CD4-positive, alpha-beta memory T cell (primary cell): ENCODE results near the gene EPHA6. TPM values are rescaled to one million over a fixed set of nuclear protein-coding genes. Genes with fewer than 3 reads are reported as not detected.

Experiments
- CTCF ChIA-PET: fragments of 350-600 bp; sonication (Branson Sonifier 250); formaldehyde crosslinking; loops from one replicate; lab custom pipeline; 2021; ENCODE audit warnings: inconsistent platforms; ENCODE audit not compliant: partially characterized antibody; lab: Charles Lee
- POLR2A ChIA-PET: fragments of 350-600 bp; sonication (Branson Sonifier 250); formaldehyde crosslinking; loops from one replicate; lab custom pipeline; 2021; ENCODE audit not compliant: partially characterized antibody; lab: Charles Lee
- DNase-seq, 5 donors: peaks; one replicate each; pipeline versions ENCODE4 v3.0.0 to v3.0.0-alpha.2; 2020 to 2022; ENCODE audit warnings: mixed read lengths in 1 of 5
- H3K27ac ChIP-seq: one replicate; pipeline ENCODE4 v1.7.0; 2013; ENCODE audit warnings: low read depth, low read length
- H3K27me3 ChIP-seq: 2 replicates; pipeline ENCODE4 v1.7.0; 2013; ENCODE audit warnings: mild to moderate bottlenecking, low read length, moderate library complexity; ENCODE audit not compliant: insufficient read depth
- H3K36me3 ChIP-seq: 2 replicates; pipeline ENCODE4 v1.7.0; 2013; ENCODE audit warnings: mild to moderate bottlenecking, low read length, moderate library complexity; ENCODE audit not compliant: insufficient read depth
- H3K4me1 ChIP-seq: 2 replicates; pipeline ENCODE4 v1.7.0; 2013; ENCODE audit warnings: mild to moderate bottlenecking, low read length, moderate library complexity; ENCODE audit not compliant: insufficient read depth
- H3K4me3 ChIP-seq, 2 donors: one replicate each; pipeline ENCODE4 v1.7.0; 2013; ENCODE audit warnings: low read length in 2 of 2, mild to moderate bottlenecking in 1 of 2
- H3K9me3 ChIP-seq, 2 donors: one replicate each; pipeline ENCODE4 v1.7.0; 2013; ENCODE audit warnings: low read length in 2 of 2, control low read depth in 1 of 2; ENCODE audit not compliant: control insufficient read depth in 1 of 2
- H3K27ac Mint-ChIP-seq, 7 donors: one replicate each; pipeline ENCODE4 v1.8.0; 2020 to 2021; ENCODE audit warnings: mixed read lengths in 7 of 7, mild to moderate bottlenecking in 6 of 7, inconsistent platforms in 3 of 7, moderate library complexity in 3 of 7
- H3K27me3 Mint-ChIP-seq, 2 donors: one replicate each; pipeline ENCODE4 v1.8.0; 2020 to 2021; ENCODE audit warnings: mixed read lengths in 2 of 2
- H3K36me3 Mint-ChIP-seq, 2 donors: one replicate each; pipeline ENCODE4 v1.8.0; 2020 to 2021; ENCODE audit warnings: mixed read lengths in 2 of 2, inconsistent platforms in 1 of 2, mild to moderate bottlenecking in 1 of 2
- H3K4me1 Mint-ChIP-seq, 4 donors: one replicate each; pipeline ENCODE4 v1.8.0; 2020 to 2021; ENCODE audit warnings: mixed read lengths in 4 of 4, mild to moderate bottlenecking in 1 of 4
- H3K4me3 Mint-ChIP-seq, 8 donors: one replicate each; pipeline ENCODE4 v1.8.0; 2020 to 2021; ENCODE audit warnings: mixed read lengths in 8 of 8, mild to moderate bottlenecking in 7 of 8, moderate library complexity in 6 of 8, inconsistent platforms in 3 of 8
- H3K9me3 Mint-ChIP-seq, 8 donors: one replicate each; pipeline ENCODE4 v1.8.0; 2020 to 2021; ENCODE audit warnings: mixed read lengths in 8 of 8, mild to moderate bottlenecking in 5 of 8, inconsistent platforms in 3 of 8, moderate library complexity in 1 of 8
- intact Hi-C: fragments of 100-400 bp; cut with micrococcal nuclease; formaldehyde crosslinking; loops from one replicate; pipeline ENCODE4 v1.15.1; 2023
- polyA plus RNA-seq, 2 donors: library from polyadenylated mRNA; unstranded; fragments of 300-500 nt; fragmentation: Illumina TruSeq; gene quantifications; one replicate each; pipeline ENCODE4 v1.2.3, GENCODE V29; 2021
- total RNA-seq, 2 experiments: library from RNA; stranded (reverse); gene quantifications; one replicate each; pipeline ENCODE4 v1.2.3, GENCODE V29; 2021

The EPHA6 gene
- total and polyA plus RNA-seq, 4 experiments from 2014 or later = not detected

GRCh38 chr3:97742036-97742435 lies 927.6 kb downstream of the EPHA6 start:
- intact Hi-C loops = no loop called here
- no peaks in the 10 kb centered on the region for H3K9me3 ChIP-seq
- ChIA-PET CTCF (no interaction called here), POLR2A (no interaction called here)
- no peak overlapping the region for H3K4me3 Mint-ChIP-seq
- no peak overlapping the region for H3K4me3 ChIP-seq
- no peaks in the 10 kb centered on the region for H3K36me3 ChIP-seq
- DNase-seq = no peak
- H3K4me1 ChIP-seq = no peaks in the 10 kb centered on the region
- no peaks in the 10 kb centered on the region for H3K4me1 Mint-ChIP-seq
- peaks cover 0 to 10% of the 10 kb centered on the region in 2 donors for H3K27me3 Mint-ChIP-seq
- no peak overlapping the region for H3K27ac Mint-ChIP-seq
- no peaks in the 10 kb centered on the region for H3K36me3 Mint-ChIP-seq
- H3K27ac ChIP-seq = no peak overlapping the region
- H3K27me3 ChIP-seq = no peaks in the 10 kb centered on the region
- peaks cover 0 to 2% (median 0%) of the 10 kb centered on the region in 8 donors for H3K9me3 Mint-ChIP-seq

- no peak overlapping the region for H3K27ac ChIP-seq
- CTCF ChIA-PET = no interaction called here
- peaks cover 0 to 2% (median 0%) of the 10 kb centered on the region in 8 donors for H3K9me3 Mint-ChIP-seq
- peaks cover 10 to 15% of the 10 kb centered on the region in 2 donors for H3K27me3 Mint-ChIP-seq
- no peaks in the 10 kb centered on the region for H3K36me3 Mint-ChIP-seq
- no peaks in the 10 kb centered on the region for H3K9me3 ChIP-seq
- H3K4me3 ChIP-seq = no peak overlapping the region
- no peak overlapping the region for H3K27ac Mint-ChIP-seq
- no peaks in the 10 kb centered on the region for H3K27me3 ChIP-seq
- no peak for DNase-seq
- intact Hi-C loops = no loop called here
- POLR2A ChIA-PET = no interaction called here
- H3K4me1 Mint-ChIP-seq = no peaks in the 10 kb centered on the region
- H3K36me3 ChIP-seq = no peaks in the 10 kb centered on the region
- no peaks in the 10 kb centered on the region for H3K4me1 ChIP-seq
- no peak overlapping the region for H3K4me3 Mint-ChIP-seq
These were observed 929.9 kb downstream of the EPHA6 start for GRCh38 chr3:97744289-97744688.

GRCh38 chr3:97763586-97764406 lies 949.4 kb downstream of the EPHA6 start:
- Histone ChIP-seq H3K9me3 (no peaks in the 10 kb centered on the region), H3K27ac (peak overlapping the region; percentile 73), H3K4me3 (peak overlapping the region; percentile 84), H3K36me3 (no peaks in the 10 kb centered on the region), H3K4me1 (peaks cover 24% of the 10 kb centered on the region), H3K27me3 (no peaks in the 10 kb centered on the region)
- intact Hi-C loops = loop anchor here (1.0 to 5.0 kb wide), 4 partner anchors 58 to 1139 kb away; partner anchors contain the start of genes CPOX and DCBLD2
- H3K4me1 Mint-ChIP-seq = peaks cover 11 to 32% (median 23%) of the 10 kb centered on the region in 4 donors
- H3K27ac Mint-ChIP-seq = peak overlapping the region; percentile 93 to 98 (median 95)
- peaks cover 0 to 10% of the 10 kb centered on the region in 2 donors for H3K36me3 Mint-ChIP-seq
- no peaks in the 10 kb centered on the region for H3K9me3 Mint-ChIP-seq
- H3K4me3 Mint-ChIP-seq = peak overlapping the region; percentile 97 to 99 (median 98)
- POLR2A ChIA-PET = interaction anchor here (0.9 to 1.7 kb wide), 4 partner anchors 8 to 208 kb away, joined by 3 to 16 read pairs (median 4); partner anchors contain the start of genes CRYBG3 and RIOX2
- H3K27me3 Mint-ChIP-seq = no peaks in the 10 kb centered on the region
- peak in 1 of 5 donors; percentile 23 for DNase-seq
- CTCF ChIA-PET = interaction anchor here (0.8 to 1.5 kb wide), 4 partner anchors 7 to 259 kb away, joined by 3 to 6 read pairs (median 5); no protein-coding TSS in a partner anchor

GRCh38 chr3:97764407-97765238 lies 950.2 kb downstream of the EPHA6 start, which contains the start of gene ARL6:
Gene ARL6 (plus strand): TSS chr3:97764758. CDS start chr3:97768108, 3,350 bp downstream.
- H3K4me1 Mint-ChIP-seq = peaks cover 11 to 32% (median 23%) of the 10 kb centered on the region in 4 donors
- Histone ChIP-seq H3K36me3 (no peaks in the 10 kb centered on the region), H3K4me1 (peaks cover 24% of the 10 kb centered on the region), H3K27me3 (no peaks in the 10 kb centered on the region), H3K9me3 (no peaks in the 10 kb centered on the region), H3K27ac (peak within 1 kb of the TSS; percentile 73), H3K4me3 (peak within 1 kb of the TSS; percentile 84)
- intact Hi-C loops = loop anchor here (1.0 to 5.0 kb wide), 4 partner anchors 57 to 1138 kb away; partner anchors contain the start of genes CPOX and DCBLD2
- POLR2A ChIA-PET = interaction anchor here (0.7 to 1.7 kb wide), 5 partner anchors 8 to 207 kb away, joined by 3 to 16 read pairs (median 4); partner anchors contain the start of genes CRYBG3 and RIOX2
- H3K27me3 Mint-ChIP-seq = no peaks in the 10 kb centered on the region
- DNase-seq = peak; percentile 71 to 80 (median 75)
- CTCF ChIA-PET = interaction anchor here (0.8 to 1.6 kb wide), 7 partner anchors 8 to 261 kb away, joined by 3 to 6 read pairs (median 5); partner anchors contain the start of gene CRYBG3
- H3K36me3 Mint-ChIP-seq = peaks cover 7 to 12% of the 10 kb centered on the region in 2 donors
- peak within 1 kb of the TSS; percentile 97 to 99 (median 98) for H3K4me3 Mint-ChIP-seq
- no peaks in the 10 kb centered on the region for H3K9me3 Mint-ChIP-seq
- H3K27ac Mint-ChIP-seq = peak within 1 kb of the TSS; percentile 93 to 98 (median 95)

- H3K4me3 Mint-ChIP-seq = peak overlapping the region; percentile 97 to 99 (median 98)
- H3K9me3 Mint-ChIP-seq = no peaks in the 10 kb centered on the region
- Histone ChIP-seq H3K4me3 (peak overlapping the region in 1 of 2 donors; percentile 84), H3K4me1 (peaks cover 24% of the 10 kb centered on the region), H3K36me3 (no peaks in the 10 kb centered on the region), H3K9me3 (no peaks in the 10 kb centered on the region), H3K27me3 (no peaks in the 10 kb centered on the region), H3K27ac (peak overlapping the region; percentile 73)
- POLR2A ChIA-PET = interaction anchor here (1.7 kb wide), 1 partner anchor 56 kb away, joined by 16 read pairs; the partner anchor contains the start of gene CRYBG3
- peaks cover 11 to 32% (median 23%) of the 10 kb centered on the region in 4 donors for H3K4me1 Mint-ChIP-seq
- CTCF ChIA-PET = interaction anchor here (0.9 to 1.6 kb wide), 4 partner anchors 56 to 260 kb away, joined by 3 to 5 read pairs (median 4); partner anchors contain the start of gene CRYBG3
- peaks cover 14 to 19% of the 10 kb centered on the region in 2 donors for H3K36me3 Mint-ChIP-seq
- peak overlapping the region in 5 of 7 donors; percentile 93 to 98 (median 95) for H3K27ac Mint-ChIP-seq
- intact Hi-C loops = loop anchor here (2.0 kb wide), 1 partner anchor 827 kb away; the partner anchor contains the start of gene CPOX
- no peak for DNase-seq
- no peaks in the 10 kb centered on the region for H3K27me3 Mint-ChIP-seq
These were observed 950.9 kb downstream of the EPHA6 start for GRCh38 chr3:97765336-97765735.

- Histone ChIP-seq H3K27ac (no peak overlapping the region), H3K4me1 (no peaks in the 10 kb centered on the region), H3K36me3 (no peaks in the 10 kb centered on the region), H3K9me3 (no peaks in the 10 kb centered on the region), H3K4me3 (no peak overlapping the region), H3K27me3 (no peaks in the 10 kb centered on the region)
- peaks cover 0 to 2% (median 0%) of the 10 kb centered on the region in 8 donors for H3K9me3 Mint-ChIP-seq
- no peaks in the 10 kb centered on the region for H3K27me3 Mint-ChIP-seq
- no peak for DNase-seq
- intact Hi-C loops = no loop called here
- no peak overlapping the region for H3K4me3 Mint-ChIP-seq
- CTCF ChIA-PET = no interaction called here
- H3K36me3 Mint-ChIP-seq = peaks cover 52 to 64% of the 10 kb centered on the region in 2 donors
- POLR2A ChIA-PET = no interaction called here
- H3K27ac Mint-ChIP-seq = no peak overlapping the region
- H3K4me1 Mint-ChIP-seq = peaks cover 0 to 3% (median under 1%) of the 10 kb centered on the region in 4 donors
These were observed 958.5 kb downstream of the EPHA6 start for GRCh38 chr3:97772926-97773325.
